ENCODE measurements around the gene TMEM204. TPM values are rescaled to one million over a fixed set of nuclear protein-coding genes. Genes with fewer than 3 reads are reported as not detected.

Gene TMEM204
- polyA plus RNA-seq, 3 donors: 15.1 to 48.6 (median 39.8) TPM

GRCh38 chr16:1545044-1546040, 11.9 kb downstream of the TMEM204 start:
- WGBS, 3 donors: 35 to 75% (median 39%) methylated on average over 26 of the region's 26 CpGs
- no peak overlapping the region for H3K27ac ChIP-seq (ENCODE audit: low read depth, low read length)

DNA sequence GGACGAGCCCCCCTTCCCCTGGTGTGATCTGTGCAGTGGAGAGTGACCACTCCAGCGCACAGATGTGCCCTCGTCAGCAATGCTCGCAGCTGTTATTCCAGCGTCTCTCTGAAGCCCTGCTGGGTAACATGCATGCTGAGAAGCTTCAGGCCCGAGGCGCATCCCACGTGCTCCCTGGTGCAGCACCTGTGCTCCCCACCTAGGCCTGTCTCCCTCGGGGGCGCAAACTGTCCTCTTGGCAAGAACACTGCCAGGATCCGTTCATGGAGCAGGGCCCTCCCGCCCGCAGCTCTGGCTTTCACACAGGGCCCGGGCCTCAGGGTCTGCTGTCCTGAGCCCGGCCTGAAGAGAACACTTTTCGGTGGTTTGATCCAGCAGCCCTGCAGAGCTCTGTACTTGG, 13.0 kb downstream of the TMEM204 start:
- no peak overlapping the region for H3K27ac ChIP-seq (ENCODE audit: low read depth, low read length)
- WGBS, 3 donors: 79 to 85% (median 80%) methylated on average over 16 of the region's 16 CpGs

DNA sequence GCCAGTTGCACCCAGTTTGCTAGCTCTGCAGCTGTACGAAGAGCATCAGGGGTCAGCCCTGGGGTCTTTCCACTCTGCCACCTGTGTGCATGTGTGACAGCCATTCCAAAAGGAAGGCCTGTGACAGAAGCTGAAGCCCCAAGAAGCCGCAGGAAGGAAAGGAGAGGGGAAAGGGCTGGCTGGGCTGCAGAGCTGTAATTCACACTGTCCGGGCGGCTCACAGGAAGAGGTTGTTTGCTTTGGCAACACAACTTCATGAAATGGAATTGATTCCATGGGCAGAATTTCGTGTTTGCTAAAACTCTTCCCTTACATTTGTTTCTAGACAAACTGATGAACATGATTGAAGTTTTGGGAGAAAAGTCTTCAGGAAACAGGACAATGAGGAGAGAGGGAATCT, 14.8 kb downstream of the TMEM204 start:
- 44 to 67% (median 46%) methylated on average over 5 of the region's 5 CpGs for WGBS, 3 donors
- no peak overlapping the region for H3K27ac ChIP-seq (ENCODE audit: low read depth, low read length)

GRCh38 chr16:1548727-1549126, 15.3 kb downstream of the TMEM204 start:
- WGBS, 3 donors: 77 to 82% (median 81%) methylated on average over 23 of the region's 23 CpGs
- H3K27ac ChIP-seq (ENCODE audit: low read depth, low read length): no peak overlapping the region

DNA sequence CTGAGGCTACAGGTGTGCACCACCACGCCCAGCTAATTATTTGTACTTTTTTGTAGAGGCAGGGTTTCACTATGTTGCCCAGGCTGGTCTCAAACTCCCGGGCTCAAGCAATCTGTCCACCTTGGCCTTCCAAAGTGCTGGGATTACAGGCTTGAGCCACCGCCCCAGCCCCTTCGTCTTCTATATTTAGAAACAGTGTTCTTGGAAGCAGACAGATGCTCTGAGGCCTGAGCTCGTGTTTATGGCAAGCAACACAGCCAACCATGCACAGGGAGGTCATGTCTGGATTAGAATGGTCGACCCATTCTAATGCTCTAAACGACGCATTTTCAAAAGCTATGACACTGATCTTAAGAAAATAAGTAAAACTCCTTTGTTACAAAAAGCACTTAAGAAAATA, 16.6 kb downstream of the TMEM204 start:
- no peak overlapping the region for H3K27ac ChIP-seq (ENCODE audit: low read depth, low read length)
- WGBS, 3 donors: 58 to 82% (median 73%) methylated on average over 8 of the region's 8 CpGs

- H3K27ac ChIP-seq (ENCODE audit: low read depth, low read length): no peak overlapping the region
- 81 to 91% (median 81%) methylated on average over 15 of the region's 15 CpGs for WGBS, 3 donors
These were observed 17.2 kb downstream of the TMEM204 start for GRCh38 chr16:1550696-1551095.

DNA sequence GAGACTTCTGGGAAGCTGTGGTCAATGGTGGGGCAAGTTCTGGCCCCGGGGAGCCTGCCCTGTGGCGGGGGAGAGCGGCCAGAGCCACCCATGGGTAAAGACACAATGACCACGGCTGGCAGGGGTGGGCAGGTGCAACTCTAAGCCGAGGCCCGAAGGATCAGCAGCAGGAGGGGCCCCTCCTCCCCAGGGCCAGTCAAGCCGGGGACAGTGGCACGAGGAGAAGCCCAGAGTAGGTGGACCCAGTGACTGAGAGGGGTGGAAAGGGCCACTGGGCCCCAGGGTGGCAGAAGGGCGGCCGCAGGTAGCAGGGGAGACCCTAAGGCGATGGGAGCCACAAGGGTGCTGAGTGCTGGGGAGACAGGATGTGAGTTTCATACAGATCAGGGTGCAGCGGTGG, 17.7 kb downstream of the TMEM204 start:
- H3K27ac ChIP-seq (ENCODE audit: low read depth, low read length): no peak overlapping the region
- WGBS, 3 donors: 87 to 93% (median 88%) methylated on average over 12 of the region's 12 CpGs

GRCh38 chr16:1552129-1552528, 18.7 kb downstream of the TMEM204 start:
- WGBS, 3 donors: 75 to 84% (median 80%) methylated on average over 12 to 15 of the region's 15 CpGs
- no peak overlapping the region for H3K27ac ChIP-seq (ENCODE audit: low read depth, low read length)

- H3K27ac ChIP-seq (ENCODE audit: low read depth, low read length): no peak overlapping the region
- 86 to 90% (median 86%) methylated on average over 18 to 19 of the region's 19 CpGs for WGBS, 3 donors
These were observed 20.7 kb downstream of the TMEM204 start for GRCh38 chr16:1553946-1554825.

- WGBS, 3 donors: 94 to 95% (median 95%) methylated on average over 34 of the region's 34 CpGs
- H3K27ac ChIP-seq (ENCODE audit: low read depth, low read length): no peak overlapping the region
These were observed 21.5 kb downstream of the TMEM204 start for GRCh38 chr16:1554826-1555445.

- WGBS, 3 donors: 81 to 89% (median 82%) methylated on average over 13 of the region's 13 CpGs
- H3K27ac ChIP-seq (ENCODE audit: low read depth, low read length): no peak overlapping the region
These were observed 22.8 kb downstream of the TMEM204 start for GRCh38 chr16:1556254-1556653.

DNA sequence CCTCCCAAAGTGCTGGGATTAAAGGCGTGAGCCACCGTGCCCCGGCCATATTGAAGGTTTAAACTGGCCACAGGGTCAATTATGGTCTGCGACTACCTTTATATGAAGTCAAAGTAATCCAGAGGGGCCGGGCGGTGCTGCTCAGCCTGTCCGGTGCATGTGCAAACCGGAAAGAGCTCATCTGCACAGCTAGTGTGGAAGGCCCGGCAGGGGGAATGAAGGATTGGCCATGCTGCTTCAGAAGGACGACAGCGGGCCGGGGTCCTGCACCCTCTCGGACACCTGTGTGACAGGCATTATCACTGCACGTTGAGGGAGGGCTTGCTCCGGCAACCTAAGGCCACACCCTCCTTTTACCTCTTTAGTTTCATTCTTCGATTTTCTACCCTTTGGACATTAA, 23.6 kb downstream of the TMEM204 start:
- no peak overlapping the region for H3K27ac ChIP-seq (ENCODE audit: low read depth, low read length)

GRCh38 chr16:1557576-1557975, 24.1 kb downstream of the TMEM204 start:
- H3K27ac ChIP-seq (ENCODE audit: low read depth, low read length): no peak overlapping the region

More for the DNA sequence above, 23.6 kb downstream of the TMEM204 start:
- 89 to 93% (median 91%) methylated on average over 16 of the region's 16 CpGs for WGBS, 3 donors

DNA sequence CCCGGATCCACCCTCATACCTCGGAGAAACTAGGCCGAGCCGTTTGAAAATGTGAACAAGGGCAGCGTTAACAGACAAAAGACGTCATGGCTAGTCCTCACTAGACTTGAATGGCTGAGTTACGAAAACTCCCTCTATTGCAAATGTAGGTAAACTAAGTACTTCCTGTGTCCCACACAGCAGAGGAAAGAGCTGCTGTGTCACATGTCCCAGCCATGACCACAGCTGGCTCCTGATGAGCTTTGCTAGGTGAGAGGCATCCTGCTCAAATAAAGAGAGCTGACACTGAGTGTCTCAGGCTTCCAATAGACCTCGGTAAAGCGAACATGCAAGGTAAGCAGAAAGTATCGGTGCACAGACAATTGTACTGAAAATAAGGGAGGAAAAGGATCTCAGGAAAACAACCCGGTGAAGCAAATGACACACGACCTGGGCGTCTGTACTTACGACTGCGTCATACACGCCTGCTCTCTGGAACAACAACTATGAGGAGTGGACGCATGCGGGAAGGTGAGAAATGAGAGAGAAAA, 26.0 kb downstream of the TMEM204 start:
- WGBS, 3 donors: 77 to 85% (median 78%) methylated on average over 18 of the region's 18 CpGs
- H3K27ac ChIP-seq (ENCODE audit: low read depth, low read length): no peak overlapping the region

More at GRCh38 chr16:1557576-1557975, 24.1 kb downstream of the TMEM204 start:
- whole genome bisulfite sequencing, 3 donors: 87 to 94% (median 91%) methylated on average over 11 of the region's 11 CpGs

GRCh38 chr16:1560153-1560552, 26.7 kb downstream of the TMEM204 start:
- WGBS, 3 donors: 87 to 92% (median 89%) methylated on average over 15 of the region's 15 CpGs
- no peak overlapping the region for H3K27ac ChIP-seq (ENCODE audit: low read depth, low read length)

- WGBS, 3 donors: 60 to 88% (median 79%) methylated on average over 11 to 12 of the region's 12 CpGs
- no peak overlapping the region for H3K27ac ChIP-seq (ENCODE audit: low read depth, low read length)
These were observed 27.4 kb downstream of the TMEM204 start for GRCh38 chr16:1560866-1561265.

GRCh38 chr16:1561266-1561665, 27.8 kb downstream of the TMEM204 start:
- no peak overlapping the region for H3K27ac ChIP-seq (ENCODE audit: low read depth, low read length)
- 78 to 83% (median 80%) methylated on average over 7 of the region's 7 CpGs for WGBS, 3 donors

GRCh38 chr16:1561836-1562235, 28.4 kb downstream of the TMEM204 start:
- H3K27ac ChIP-seq (ENCODE audit: low read depth, low read length): no peak overlapping the region
- 86 to 92% (median 89%) methylated on average over 14 of the region's 14 CpGs for WGBS, 3 donors

Measured in adipose tissue (tissue), 3 donors.